Measurements from ENCODE around the gene TAF1C.

Gene TAF1C

GRCh38 chr16:84161037-84161436 lies 25.8 kb downstream of the TAF1C start:
- FAIRE-seq = no peak
- DNase-seq (ENCODE audit: low spot score) = no peak

- DNase-seq (ENCODE audit: low spot score) (no peak), FAIRE-seq (no peak)
These were observed 27.1 kb downstream of the TAF1C start for GRCh38 chr16:84159800-84160199.

- FAIRE-seq = no peak
These were observed 27.9 kb downstream of the TAF1C start for GRCh38 chr16:84159007-84159406.

GRCh38 chr16:84156342-84156784 lies 30.5 kb downstream of the TAF1C start:
- no peak for FAIRE-seq
- no peak for DNase-seq (ENCODE audit: low spot score)

More at GRCh38 chr16:84159007-84159406, 27.9 kb downstream of the TAF1C start:
- no peak for DNase-seq (ENCODE audit: low spot score)

GRCh38 chr16:84155771-84156170 lies 31.1 kb downstream of the TAF1C start:
- FAIRE-seq = no peak
- no peak for DNase-seq (ENCODE audit: low spot score)

DNA sequence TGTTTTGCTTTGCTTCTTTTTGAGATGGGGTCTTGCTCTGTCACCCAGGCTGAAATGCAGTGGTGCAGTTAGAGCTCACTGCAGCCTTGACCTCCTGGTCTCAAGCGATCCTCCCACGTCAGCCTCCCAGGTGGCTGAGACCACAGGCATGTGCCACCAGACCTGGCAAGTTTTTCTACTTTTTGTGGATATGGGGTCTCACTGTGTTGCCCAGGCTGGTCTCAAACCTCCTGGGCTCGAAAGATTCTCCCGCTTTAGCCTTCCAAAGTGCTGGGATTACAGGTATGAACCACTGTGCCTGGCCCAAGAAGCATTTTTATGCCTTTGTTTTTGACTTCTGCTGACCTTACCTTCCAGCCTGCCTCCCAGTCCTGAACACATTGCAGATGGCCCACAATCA lies 31.6 kb downstream of the TAF1C start:
- no peak for FAIRE-seq
- no peak for DNase-seq (ENCODE audit: low spot score)

DNA sequence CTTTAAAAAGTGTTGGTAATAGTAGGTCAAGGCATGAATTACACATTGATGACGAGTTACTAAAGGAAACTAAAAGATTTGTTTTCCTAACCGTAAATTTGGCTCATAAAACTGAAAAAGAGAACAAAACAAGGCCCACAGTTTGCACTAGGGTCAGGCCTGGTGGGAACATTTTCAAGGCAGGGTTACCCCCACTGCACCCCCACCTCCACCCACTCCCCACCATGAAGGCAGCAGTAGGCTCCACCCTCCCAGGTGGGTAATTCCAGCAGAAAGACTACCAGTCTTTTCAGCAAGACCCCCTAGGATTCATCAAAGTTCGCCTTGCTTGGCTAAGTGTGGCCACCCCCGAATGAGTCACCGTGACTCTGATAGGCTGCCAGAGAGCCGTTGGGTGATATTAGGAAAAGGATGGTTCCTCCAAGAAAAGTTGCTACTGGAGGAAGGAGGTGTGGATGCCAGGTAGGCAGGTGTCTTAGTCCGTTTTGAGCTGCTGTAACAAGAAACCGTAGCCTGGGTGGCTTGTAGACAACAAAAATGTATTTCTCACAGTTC lies 33.1 kb downstream of the TAF1C start:
- no peak for FAIRE-seq
- DNase-seq (ENCODE audit: low spot score) = no peak

- DNase-seq (ENCODE audit: low spot score) (no peak), FAIRE-seq (no peak)
These were observed 35.9 kb downstream of the TAF1C start for GRCh38 chr16:84150926-84151325.

- DNase-seq (ENCODE audit: low spot score) (peak; percentile 98), FAIRE-seq (peak; percentile 91)
These were observed 41.8 kb downstream of the TAF1C start, which contains the start of the genes DNAAF1 and HSDL1 for GRCh38 chr16:84144859-84145639. DNAAF1 (plus strand) TSS chr16:84145308; CDS start chr16:84145441, 133 bp downstream. HSDL1 (minus strand) TSS chr16:84145177; CDS start chr16:84131321, 13,856 bp downstream.

- DNase-seq (ENCODE audit: low spot score) (peak; percentile 40), FAIRE-seq (no peak)
These were observed 42.5 kb downstream of the TAF1C start for GRCh38 chr16:84144209-84144858.

- FAIRE-seq (no peak), DNase-seq (ENCODE audit: low spot score) (no peak)
These were observed 43.1 kb downstream of the TAF1C start for GRCh38 chr16:84143784-84144199.

DNA sequence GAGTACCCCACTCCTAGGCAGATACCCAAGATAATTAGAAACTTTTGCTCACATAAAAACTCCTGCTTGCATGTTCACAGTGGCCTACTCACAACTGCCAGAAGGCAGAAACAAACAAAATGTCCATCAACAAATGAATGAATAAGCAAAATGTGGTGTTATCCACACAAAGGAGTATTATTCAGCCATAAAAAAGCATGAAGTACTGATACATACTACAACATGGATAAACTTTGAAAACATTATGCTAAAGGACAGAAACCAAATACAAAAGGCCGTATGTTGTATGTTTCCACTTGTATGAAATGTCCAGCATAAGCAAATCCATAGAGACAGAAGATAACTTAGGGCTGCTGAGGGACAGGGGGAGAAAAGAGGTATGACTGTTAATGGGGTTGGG lies 43.8 kb downstream of the TAF1C start:
- FAIRE-seq (no peak), DNase-seq (ENCODE audit: low spot score) (no peak)

GRCh38 chr16:84141143-84141670 lies 45.6 kb downstream of the TAF1C start:
- DNase-seq (ENCODE audit: low spot score) = no peak
- no peak for FAIRE-seq

DNA sequence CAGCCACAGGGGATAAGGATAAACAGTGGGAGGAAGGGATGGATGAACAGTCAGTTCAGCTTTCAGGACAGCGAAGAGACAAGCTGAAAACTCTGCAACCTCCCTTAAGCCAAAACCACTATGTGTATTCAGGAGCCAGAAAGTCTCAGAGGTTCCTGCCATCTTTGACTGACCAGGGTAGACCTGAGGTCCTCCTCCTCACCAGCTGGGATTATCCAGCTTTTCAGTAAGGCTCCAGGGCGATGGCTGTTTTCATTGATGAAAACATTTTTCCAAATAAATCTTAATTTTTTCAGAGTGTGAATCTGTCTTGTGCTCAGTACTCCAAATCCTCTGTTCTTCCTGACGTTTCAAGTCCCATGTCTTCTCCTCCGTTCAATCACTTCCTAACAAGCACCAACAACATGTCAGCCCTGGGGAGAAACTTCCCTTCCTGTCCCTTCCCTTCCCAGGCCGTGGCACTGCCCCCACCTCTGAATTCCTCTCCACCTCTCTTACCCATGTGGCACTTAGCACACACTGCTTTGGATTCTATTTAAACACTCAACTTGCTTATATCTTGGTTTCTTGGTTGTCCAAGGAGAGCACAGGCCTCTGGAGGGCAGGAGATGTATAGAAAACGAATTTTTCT lies 47.1 kb downstream of the TAF1C start:
- DNase-seq (ENCODE audit: low spot score) (no peak), FAIRE-seq (no peak)

DNA sequence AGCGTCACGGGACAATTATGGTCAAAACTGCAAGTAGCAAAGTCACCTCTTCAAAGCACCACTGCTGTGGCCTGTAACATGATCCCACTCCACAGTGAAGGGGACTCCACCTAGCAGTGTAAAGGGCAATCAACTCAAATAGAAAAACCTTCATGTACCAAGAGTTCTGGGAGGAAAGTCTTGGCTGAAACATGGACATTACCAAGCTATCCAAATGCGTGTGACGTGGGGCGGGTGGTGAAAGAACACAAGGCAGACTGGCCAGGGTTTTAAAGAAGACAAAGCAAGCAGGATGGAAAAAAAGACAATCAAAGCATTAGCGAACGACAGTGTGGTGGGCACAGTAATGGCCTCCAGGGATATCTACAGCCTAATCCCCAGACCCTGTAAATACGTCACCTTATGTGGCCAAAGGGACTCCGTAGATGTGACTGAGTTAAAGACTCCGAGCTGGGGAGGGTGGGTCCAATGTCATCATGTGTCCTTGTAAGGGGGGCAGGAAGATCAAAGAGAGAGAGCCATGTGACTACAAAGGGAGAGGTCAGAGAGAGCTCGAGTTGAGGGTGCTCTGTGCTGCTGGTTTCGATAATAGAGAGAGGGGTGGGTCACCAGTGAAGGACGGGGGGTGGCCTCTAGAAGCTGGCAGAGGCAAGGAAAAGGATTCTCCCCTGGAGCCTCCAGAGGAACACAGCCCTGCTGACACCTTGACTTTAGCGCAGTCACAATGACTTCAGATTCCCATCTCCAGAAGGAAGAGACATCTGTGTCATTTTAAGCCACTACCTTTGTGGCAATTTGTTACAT lies 47.8 kb downstream of the TAF1C start:
- DNase-seq (ENCODE audit: low spot score) = no peak

GRCh38 chr16:84138500-84138823 lies 48.4 kb downstream of the TAF1C start:
- DNase-seq (ENCODE audit: low spot score) = no peak
- no peak for FAIRE-seq

More for the DNA sequence above, 47.8 kb downstream of the TAF1C start:
- no peak for FAIRE-seq

- no peak for DNase-seq (ENCODE audit: low spot score)
- no peak for FAIRE-seq
These were observed 49.0 kb downstream of the TAF1C start for GRCh38 chr16:84137769-84138357.

- DNase-seq (ENCODE audit: low spot score) (no peak), FAIRE-seq (no peak)
These were observed 49.6 kb downstream of the TAF1C start for GRCh38 chr16:84137287-84137686.

DNA sequence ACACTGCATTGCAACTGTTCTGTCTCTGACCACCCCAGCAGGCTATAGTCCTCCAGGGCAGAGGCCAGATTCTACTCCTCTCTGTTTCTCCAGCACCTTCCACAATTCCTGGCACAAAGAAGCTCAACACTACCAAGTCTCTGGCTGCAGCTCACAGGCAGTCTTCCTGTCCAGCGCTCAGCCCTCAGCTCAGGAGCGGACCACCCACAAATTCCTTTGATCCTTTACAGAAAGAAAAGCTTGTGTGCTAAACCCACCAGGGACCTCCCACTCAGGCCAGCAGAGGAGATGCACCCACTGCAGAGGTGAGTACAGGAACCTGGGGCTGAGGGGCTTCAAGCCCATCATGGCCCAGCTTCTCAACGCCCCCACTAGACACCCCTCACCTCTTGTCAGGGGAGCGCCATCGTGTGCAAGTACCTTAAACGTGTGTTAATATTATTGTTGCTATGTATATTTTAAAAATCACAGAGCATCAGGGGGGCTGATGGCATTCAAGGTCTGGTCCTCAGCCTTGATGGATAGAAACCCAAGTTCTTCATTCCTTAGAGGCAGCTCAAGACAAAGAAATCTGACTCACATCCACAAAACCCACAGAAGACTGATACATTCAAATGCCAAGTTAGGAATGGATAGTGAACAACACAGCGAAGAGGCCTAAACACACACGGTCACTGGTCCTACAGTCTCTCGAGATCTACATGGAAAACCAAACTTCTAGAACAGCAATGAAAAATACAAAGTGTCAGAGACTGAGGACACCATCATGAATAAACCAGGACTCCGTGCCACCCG lies 50.3 kb downstream of the TAF1C start:
- no peak for DNase-seq (ENCODE audit: low spot score)

More for the DNA sequence above, 50.3 kb downstream of the TAF1C start:
- no peak for FAIRE-seq
